SK-N-SH (cell line): ENCODE measurements around the gene MAD1L1.

Source experiments
- CTCF ChIP-seq: fragments of 200-600 bp; sonication (generic); IDR thresholded peaks from 2 replicates; pipeline ENCODE4 v1.6.1; 2017; ENCODE audit warnings: antibody characterized with exemption, mild to moderate bottlenecking, moderate library complexity
- EP300 ChIP-seq, 2 experiments: IDR thresholded peaks; 2 replicates each; pipeline versions ENCODE4 v1.4.0 to v1.6.1; 2012; ENCODE audit warnings: borderline replicate concordance in 1 of 2, low read depth in 1 of 2, low read length in 1 of 2
- POLR2AphosphoS5 ChIP-seq: IDR thresholded peaks from 2 replicates; pipeline ENCODE4 v1.6.1; 2012; ENCODE audit warnings: low read depth, low read length
- SMC3 ChIP-seq: IDR thresholded peaks from 2 replicates; pipeline ENCODE4 v1.6.1; 2012; ENCODE audit warnings: low read depth, low read length, improper control_type of control experiment
- TCF12 ChIP-seq: IDR thresholded peaks from 2 replicates; pipeline ENCODE4 v1.4.0; 2012
- USF2 ChIP-seq: fragments of 150-350 bp; IDR thresholded peaks from 2 replicates; pipeline ENCODE4 v1.6.1; 2017; ENCODE audit warnings: antibody characterized with exemption, low read length, low read depth, borderline replicate concordance
- ZBTB33 ChIP-seq: IDR thresholded peaks from 2 replicates; pipeline ENCODE4 v1.4.0; 2012; ENCODE audit warnings: low read depth, borderline replicate concordance

- no peak for TF ChIP-seq CTCF
- TF ChIP-seq ZBTB33, result no peak
- TF ChIP-seq TCF12, result no peak
- TF ChIP-seq SMC3, result no peak
- no peak for TF ChIP-seq POLR2AphosphoS5
- no peak for TF ChIP-seq USF2
- TF ChIP-seq EP300 (IDR thresholded peaks at IDR 0.05; ENCODE audit: borderline replicate concordance in 1 of 2, low read depth in 1 of 2, low read length in 1 of 2), result no peak
Measured at GRCh38 chr7:1823376-1824150, 409.2 kb downstream of the MAD1L1 start.
